HG03558 (cell line): Measurements from ENCODE around the gene SPINK13.
"Not testable (repeated sequence)": the region's sequence is repeated elsewhere in the genome, so short reads cannot be mapped to it uniquely, and the experiment has no call there.

Experiments used
- ATAC-seq: cut with Tn5 transposase; IDR thresholded peaks from one replicate; pipeline ENCODE4 v1.9.1; 2021; ENCODE audit warnings: moderate number of reproducible peaks; ENCODE audit not compliant: unreplicated experiment; ENCODE audit errors: extremely low read depth

SPINK13 gene, protein sequence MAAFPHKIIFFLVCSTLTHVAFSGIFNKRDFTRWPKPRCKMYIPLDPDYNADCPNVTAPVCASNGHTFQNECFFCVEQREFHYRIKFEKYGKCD

DNA sequence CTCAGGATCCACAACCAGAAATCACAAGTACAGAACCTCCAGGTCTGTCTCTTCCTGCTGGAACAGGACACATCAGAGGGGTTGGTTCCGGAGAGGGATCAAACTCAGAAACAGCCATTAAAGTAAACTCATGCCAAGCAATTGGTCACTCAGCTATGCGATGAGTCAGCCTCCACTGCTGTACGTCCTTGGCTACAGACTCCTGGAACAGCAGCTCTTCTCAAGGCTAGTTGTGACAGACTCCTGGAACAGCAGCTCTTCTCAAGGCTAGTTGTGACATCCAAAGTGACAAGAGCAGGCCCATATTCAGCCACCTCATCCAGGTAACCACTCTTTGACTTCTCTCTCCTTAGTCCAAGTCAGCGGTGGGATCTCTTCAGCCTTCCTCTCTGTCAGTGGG is at the start of gene SPINK13:
Gene SPINK13, plus strand, starts transcription at position 229 of the 400 bp plus-strand sequence. CDS start 1,279 bp downstream, outside the sequence.
- ATAC-seq, result no peak

DNA sequence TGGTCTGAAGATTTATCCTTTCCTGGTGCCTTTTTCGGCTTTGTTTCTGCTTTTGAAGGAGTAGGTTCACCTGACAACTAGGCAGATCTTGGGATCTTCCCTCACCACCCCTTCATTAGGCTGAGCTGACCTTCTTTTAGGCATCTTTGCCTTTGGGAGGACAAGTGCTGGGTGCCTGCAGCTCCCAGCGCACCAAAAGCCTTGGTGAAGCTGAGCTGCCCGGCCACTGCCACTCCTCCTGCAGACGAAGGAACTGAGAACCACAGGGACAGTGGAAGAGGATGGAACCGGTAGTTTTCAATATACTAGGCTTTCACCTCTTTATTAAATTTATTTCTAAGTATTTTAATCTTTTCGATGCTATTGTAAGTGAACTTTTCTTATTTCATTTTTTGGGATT is 47.1 kb upstream of the SPINK13 start:
- ATAC-seq, result no peak

DNA sequence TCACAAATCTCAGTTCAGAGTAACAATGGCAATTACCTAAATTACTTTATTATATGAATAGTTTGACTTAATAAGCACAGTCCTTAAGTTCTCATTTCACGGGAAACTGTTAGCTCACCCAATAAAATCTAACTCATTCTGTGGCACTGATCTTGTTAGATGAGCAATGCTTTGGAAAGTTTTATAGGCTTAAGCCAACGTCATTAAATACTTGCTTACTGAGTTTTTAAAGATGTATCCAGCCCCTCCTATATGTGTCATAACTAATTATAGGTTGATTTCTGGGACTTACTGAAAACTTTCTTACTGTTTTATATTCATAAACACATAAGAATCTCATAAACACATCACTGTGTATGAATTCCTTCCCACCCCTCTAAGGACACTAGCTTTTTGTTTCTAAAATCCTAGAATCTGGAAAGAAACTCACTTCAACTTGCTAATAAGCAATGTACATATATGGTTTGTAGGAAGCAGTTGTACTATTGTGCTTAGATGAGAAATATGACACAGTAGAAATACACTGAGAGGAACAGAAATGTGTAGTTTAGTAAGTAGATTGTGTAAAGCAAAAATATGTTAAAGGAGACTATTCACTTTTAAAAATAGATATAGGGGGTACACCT is 44.4 kb upstream of the SPINK13 start:
- ATAC-seq, result no peak

DNA sequence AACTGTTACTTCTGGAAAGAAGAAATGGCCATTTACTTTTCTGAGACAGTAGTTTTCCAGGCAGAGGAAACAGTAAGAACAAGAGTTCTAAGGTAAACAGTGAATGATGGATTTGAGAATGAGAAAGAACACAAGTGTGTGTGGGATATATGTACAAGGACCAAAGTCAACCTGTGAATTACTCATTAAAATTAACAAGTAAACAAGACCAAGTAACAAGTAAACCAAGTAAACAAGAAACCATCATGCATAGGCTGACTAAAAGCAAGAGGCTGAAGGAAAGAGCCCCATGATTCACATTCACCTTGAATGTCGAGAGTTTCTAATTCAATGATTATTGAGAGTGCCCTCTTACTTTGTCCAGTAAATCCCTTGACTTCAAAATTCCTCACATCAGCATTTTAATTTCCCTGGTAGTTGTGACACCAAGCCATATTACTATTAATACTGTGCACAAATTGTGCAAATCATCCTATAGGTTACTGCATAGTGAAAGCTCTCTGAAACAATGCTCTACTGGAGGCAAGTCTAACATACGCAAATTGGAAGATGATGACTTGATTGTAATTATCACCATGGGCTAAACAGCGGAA is 40.1 kb upstream of the SPINK13 start:
- ATAC-seq, result no peak

DNA sequence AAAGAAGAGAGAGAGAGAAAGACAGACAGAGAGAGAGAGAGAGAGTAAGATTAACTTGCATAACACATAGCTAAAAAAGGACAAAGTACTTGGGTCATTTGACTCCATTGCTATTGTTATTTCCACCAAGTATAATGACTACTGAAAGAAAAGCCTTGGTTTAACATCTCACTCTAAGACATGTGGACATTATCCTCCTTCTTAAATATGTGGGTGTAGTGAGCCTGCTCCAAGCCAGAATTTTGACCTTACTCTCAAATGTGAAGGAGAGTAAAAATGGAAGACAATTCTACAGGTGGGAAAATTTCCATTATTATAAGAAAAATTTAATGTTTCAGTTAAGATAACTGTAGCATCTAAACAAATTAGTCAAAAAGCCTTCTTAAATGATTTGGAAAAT is 38.8 kb upstream of the SPINK13 start:
- ATAC-seq, result no peak

DNA sequence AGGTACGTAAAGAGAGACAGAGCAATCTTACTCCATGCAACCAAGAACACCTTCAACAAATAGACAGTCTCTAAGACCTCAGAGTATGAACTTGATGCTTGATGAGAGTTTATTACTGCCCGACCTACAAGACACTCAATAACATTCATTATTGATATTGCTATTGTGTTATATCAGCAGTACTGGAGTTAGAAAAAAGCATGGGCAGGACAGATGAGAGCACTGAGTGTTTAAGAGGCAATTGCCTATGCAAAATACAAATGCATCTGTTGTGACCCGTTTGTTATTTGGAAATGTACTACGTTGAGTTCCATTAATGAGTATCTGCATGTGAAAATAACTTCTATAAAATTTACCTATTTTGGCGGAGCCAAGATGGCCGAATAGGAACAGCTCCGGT is 38.4 kb upstream of the SPINK13 start:
- ATAC-seq, result no peak

DNA sequence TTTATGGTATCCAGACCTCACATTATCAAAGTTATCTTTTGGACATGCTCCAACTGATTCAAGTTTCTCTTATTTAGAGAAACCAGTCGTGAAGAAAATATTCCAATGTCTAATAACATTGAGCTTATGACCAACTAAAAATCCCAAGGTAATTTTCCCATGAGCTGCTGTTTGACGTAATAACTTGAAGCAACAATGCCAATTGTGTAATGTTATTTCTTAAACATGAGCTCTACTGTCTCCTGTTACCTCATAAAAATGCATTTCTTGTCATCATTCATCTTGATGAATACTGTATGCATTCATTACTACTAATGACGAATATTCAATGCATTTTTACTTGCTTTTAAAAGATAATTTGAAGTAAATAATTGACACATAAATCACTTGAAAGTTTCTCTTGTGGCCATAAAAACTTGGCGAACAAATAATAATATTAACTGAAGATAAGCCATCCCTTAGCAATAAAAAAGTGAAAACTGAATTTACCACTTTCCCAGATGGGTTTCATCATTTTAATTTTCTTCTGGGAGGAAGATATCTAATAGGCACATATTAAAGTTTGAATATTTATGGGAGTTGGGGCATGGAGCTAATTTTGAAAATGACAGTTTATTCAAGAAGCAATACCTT is 30.7 kb upstream of the SPINK13 start:
- no peak for ATAC-seq

DNA sequence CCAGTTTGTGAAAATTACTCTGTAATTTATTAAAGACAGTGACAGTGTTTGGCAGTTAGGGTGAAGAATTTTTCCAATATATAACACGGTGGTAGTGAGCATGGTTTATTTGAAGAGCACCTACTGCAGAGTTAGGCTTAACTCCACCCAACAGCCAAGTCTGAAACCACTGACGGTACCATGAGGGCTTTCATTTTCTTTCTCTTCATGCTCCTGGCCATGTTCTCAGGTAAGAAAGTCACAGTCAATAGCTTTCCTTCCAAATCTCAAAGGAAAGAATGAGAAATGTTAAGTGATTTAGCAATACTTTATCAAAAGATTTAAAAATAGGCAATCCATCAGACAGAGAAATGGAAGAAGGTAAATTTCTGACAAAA is 30.2 kb upstream of the SPINK13 start, which contains the start of gene MARCOL:
Gene MARCOL, plus strand, starts transcription at position 108 of the 377 bp plus-strand sequence. Its CDS starts 73 bp downstream, at position 181.
- no peak for ATAC-seq

DNA sequence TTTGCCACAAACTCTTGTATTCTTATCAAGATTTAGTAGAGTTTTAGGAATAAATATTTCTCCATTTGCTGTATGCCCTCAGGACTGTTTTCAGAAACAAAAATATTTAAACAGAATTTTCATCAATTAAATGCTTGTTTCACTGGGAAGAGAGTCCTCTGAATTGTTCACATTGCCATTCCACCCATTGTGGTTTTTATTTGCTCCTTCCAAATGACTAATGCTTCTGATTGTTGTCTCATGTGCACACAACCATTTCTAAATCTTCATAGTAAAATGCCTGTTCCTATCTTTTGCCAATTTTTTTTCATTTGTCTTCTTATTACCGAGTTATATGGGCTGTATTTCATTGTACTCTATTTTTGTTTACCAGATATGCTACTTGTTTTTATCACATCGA is 19.7 kb upstream of the SPINK13 start:
- no peak for ATAC-seq

DNA sequence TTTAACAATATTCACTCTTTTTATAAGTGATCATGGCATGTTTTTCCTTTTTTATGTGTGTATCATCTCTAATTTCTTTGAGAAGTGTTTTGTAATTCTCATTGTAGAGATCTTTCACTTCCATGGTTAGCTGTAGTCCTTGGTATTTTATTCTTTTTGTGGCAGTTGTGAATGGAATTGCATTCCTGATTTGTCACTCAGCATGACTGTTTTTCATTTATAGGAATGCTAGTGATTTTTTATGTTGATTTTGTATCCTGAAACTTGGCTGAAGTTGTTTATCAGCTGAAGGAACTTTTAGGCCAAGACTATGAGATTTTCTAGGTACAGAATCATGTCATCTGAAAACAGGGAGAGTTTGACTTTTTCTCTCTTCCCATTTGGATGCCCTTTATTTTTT is 13.1 kb upstream of the SPINK13 start:
- no peak for ATAC-seq

DNA sequence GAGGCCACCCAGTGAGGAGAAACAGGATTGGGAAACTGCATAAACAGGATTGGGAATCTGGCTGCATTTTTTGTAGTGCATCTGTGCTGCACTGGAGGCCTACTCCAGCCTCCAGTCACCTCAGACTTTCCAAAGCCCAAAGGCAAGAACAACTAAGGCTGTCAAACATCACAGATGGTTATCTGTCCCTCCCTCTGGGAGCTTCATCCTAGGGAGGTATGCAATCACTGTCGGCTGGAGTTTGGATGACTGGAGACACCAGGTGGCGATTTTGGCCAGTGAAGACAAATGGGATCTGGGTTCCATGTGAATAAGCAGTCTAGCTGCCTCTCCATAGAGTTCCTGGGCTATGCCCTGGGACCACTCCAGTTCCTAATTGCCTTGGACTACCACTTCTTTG is 9.3 kb upstream of the SPINK13 start:
- no peak for ATAC-seq

DNA sequence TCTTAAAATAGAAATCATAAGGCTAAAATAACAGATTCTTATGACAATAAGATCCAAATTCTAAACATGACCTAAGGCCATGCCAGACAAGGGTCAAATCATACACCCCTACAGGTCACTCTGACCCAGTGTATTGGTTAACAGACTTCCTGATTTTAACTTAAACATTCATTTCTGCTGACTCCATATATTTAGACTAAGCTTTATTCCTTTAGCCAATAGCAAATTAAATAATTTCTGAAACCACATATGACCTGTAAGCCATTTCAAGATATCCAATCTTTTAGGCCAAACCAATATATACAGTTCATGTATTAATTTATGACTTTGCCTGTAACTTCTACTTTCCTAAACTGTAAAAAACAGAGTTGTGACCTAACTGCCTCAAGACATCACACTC is 7.4 kb upstream of the SPINK13 start:
- ATAC-seq, result no peak

DNA sequence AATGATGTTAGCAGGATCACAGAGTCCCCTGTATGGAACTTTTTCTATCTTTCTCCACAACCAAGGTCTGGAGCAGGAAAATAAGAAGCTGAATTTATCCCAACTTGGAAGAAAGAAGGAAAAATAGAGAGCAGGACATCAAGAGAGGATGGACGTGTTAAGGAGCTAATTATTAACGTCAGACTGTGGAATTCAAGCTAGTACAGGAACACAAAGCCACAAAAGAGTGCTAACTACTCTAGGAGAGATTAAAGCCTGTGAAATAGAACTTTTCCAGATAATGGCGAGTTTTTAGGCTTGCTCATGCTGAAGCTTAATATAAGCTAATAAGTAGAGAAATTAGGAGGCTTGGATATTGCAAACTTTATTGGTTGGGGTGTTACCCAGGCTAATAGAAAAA is 632 bp upstream of the SPINK13 start:
- no peak for ATAC-seq

DNA sequence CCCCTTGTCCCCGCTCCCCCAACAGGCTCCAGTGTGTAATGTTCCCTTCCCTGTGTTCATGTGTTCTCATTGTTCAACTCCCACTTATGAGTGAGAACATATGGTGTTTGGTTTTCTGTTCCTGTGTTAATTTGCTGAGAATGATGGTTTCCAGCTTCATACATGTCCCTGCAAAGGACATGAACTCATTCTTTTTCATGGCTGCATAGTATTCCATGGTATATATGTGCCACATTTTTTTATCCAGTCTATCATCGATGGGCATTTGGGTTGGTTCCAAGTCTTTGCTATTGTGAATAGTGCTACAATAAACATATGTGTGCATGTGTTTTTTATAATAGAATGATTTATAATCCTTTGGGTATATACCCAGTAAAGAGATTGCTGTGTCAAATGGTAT is 6.5 kb downstream of the SPINK13 start:
- not testable (repeated sequence) for ATAC-seq

DNA sequence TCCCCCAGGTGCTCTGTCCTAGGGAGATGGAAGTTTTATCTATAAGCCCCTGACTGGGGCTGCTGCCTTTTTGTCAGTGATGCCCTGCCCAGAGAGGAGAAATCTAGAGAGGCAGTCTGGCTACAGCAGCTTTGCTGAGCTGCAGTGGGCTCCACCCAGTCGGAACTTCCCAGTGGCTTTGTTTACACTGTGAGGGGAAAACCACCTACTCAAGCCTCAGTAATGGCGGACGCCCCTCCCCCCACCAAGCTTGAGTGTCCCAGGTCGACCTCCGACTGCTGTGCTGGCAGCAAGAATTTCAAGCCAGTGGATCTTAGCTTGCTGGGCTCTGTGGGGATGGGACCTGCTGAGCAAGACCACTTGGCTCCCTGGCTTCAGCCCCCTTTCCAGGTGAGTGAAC is 12.3 kb downstream of the SPINK13 start:
- not testable (repeated sequence) for ATAC-seq

DNA sequence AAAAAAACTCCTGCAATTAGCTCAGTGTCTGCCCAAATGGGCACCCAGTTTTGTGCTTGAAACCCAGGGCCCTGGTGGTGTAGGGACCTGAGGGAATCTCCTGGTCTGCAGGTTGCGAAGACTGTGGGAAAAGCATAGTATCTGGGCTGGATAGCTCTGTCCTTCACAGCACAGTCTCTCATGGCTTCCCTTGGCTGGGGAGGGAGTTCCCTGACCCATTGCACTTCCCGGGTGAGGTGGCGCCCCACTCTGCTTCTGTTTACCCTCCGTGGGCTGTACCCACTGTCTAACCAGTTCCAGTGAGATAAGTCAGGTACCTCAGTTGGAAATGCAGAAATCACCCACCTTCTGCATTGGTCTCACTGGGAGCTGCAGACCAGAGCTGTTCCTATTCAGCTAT is 12.7 kb downstream of the SPINK13 start:
- ATAC-seq, result not testable (repeated sequence)

DNA sequence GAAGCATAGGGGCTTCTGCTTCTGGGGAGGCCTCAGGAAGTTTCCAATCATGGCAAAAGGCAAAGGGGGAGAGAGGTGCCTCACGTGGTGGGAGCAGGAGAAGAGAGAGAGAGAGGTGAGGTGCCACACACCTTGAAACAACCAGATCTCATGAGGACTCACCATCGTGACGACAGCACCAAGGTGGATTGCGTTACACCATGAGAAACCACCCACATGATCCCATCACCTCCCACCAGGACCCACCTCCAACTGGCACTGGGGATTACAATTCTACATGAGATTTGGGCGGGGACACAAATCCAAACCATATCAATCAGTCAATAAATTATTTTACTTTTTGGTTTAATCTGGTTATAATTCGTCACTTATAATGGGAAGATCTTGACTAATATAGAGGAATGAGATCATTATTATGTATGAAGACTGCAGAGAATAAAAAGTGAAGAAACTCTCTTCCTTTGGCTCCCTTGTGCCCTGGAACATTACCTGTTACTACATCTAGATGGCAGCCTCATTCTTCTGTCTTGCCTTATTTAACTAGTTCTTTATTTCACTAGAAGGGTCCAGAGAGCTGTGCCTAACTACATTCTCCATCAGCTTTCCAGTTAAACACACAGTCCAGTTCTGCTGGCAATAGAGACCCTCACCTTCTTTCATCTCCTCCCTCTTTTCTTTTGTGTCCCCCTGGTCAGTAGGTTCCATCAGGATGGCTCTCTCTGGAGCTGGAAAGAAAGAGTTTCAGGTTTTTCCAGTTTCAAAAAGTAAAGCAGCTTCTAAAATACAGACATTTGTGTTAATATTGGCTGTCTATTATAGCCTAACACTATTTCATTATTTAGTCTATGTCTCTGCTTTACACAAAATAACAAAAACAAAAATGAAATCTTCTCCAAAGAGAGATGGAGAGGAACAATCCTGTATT is 21.9 kb downstream of the SPINK13 start:
- no peak for ATAC-seq

DNA sequence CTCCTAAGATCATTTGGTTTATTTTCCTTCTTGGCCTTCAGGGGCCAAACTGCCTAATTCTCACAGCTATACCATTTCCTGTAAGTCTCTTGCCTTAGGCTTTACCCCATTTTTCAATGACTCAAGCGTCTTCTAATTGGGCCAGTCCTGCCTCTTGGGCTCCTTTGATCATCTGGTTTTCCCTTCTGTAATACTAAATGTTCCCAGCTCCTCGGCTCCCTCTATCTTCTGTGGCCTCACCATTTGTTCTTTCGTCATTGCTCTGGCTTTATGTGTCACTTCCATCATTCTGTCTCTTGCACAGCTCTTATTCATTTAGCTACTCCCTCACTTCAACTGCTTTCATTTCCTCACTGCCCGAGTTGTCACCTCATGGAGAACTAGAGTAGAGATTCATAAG is 29.1 kb downstream of the SPINK13 start:
- no peak for ATAC-seq

DNA sequence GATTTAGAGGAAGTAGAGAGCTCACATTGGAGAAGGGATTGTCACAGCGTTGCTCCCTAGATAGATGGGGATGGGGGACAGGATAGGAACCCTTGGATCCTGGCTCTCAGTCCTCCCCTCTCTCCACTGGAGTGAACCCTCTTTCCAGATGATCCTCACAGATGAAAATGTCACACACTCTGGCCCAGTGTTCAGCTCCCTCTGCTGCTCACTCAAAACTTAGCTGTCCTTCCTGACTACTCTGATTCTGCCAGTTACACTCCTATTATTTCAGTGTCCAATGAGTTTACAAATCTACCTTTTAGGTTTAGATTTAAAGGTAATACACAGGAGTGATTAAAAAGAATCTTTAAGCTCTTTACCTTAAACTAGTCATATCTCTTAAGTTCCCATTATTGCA is 37.9 kb downstream of the SPINK13 start:
- no peak for ATAC-seq

DNA sequence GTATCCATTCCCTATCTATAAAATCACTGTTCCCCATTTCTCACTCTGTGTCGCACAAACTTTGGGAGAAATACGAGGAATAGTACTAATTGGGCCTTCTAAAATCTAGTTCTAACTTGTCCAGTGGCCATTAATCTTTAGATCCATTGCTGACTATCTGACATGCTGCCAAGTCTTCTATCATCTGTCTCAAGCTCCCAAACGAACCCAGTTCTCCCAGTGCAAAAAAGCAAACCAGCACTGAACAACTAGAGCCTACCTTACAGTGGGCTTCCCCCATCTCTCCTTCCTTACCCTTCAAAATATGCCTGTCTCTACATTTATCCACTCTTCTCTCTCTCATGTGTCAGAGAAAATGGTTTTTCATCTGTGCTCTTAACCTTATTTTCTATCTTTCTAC is 40.4 kb downstream of the SPINK13 start:
- no peak for ATAC-seq

DNA sequence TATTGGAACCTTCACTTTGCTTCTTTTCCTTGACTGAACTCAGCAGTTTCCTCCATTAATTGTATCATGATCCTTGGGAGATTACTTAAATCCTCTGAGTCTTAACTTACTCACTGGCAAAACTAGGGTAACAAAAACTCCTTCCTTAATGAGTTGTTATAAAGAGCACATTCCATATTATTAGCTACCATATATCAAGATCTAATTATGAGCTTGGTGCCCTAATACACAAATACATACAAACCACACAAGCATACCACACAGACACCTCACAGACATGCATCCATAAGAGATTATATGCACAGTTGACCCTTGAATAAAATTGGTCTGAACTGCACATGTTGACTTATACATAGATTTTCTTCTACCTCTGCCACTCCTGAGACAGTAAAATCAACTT is 41.2 kb downstream of the SPINK13 start:
- no peak for ATAC-seq
